Activated CD8-positive, alpha-beta memory T cell treated with anti-CD3 and anti-CD28 coated beads, Interleukin-2, amount 50 U/mL, for 4 hours (primary cell): ENCODE measurements around the gene UBE2G1.

Experiments used
- DNase-seq: peaks from one replicate; pipeline ENCODE4 v3.0.0-alpha.2; 2020

UBE2G1 gene

GRCh38 chr17:4241535-4241934 lies 124.9 kb downstream of the UBE2G1 start:
- no peak for DNase-seq

GRCh38 chr17:4236456-4236855 lies 130.0 kb downstream of the UBE2G1 start:
- no peak for DNase-seq

GRCh38 chr17:4235372-4236279 lies 130.8 kb downstream of the UBE2G1 start:
- no peak for DNase-seq

GRCh38 chr17:4234401-4234800 lies 132.1 kb downstream of the UBE2G1 start:
- no peak for DNase-seq

GRCh38 chr17:4233668-4234258 lies 132.7 kb downstream of the UBE2G1 start:
- DNase-seq: no peak

- no peak for DNase-seq
Measured at GRCh38 chr17:4232168-4232813, 134.2 kb downstream of the UBE2G1 start.

GRCh38 chr17:4229627-4230541 lies 136.6 kb downstream of the UBE2G1 start:
- DNase-seq: no peak

- no peak for DNase-seq
Measured at GRCh38 chr17:4221899-4222659, 144.4 kb downstream of the UBE2G1 start.

GRCh38 chr17:4221163-4221562 lies 145.3 kb downstream of the UBE2G1 start:
- DNase-seq: no peak

- no peak for DNase-seq
Measured at GRCh38 chr17:4220655-4221054, 145.8 kb downstream of the UBE2G1 start.
